ENCODE data around the gene NEURL1B.

DNA sequence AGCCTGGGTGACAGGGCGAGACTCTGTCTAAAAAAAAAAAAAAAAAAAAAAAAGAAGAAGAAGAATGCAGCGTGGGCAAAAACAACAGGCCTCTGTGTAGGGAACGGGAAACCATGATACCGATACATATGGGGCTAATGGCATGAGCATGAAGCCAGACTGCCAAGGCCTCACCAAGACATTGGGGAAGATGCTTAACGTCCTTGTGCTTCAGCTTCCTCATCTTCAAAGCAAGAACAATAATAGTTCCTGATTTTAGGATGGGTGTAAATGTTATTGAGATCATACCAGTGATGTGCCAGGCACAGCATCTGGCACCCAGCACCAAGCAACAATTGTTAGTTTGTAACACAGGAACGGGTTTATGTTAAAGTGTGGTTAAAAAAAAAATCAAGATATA lies 51.4 kb downstream of the NEURL1B start:
- TF ChIP-seq CTCF (conservative IDR thresholded peaks at IDR 0.05; ENCODE audit: low read length) (no peak), EZH2phosphoT487 (IDR thresholded peaks at IDR 0.05; ENCODE audit: borderline replicate concordance) (no peak)

Measured in Loucy (cell line).